ENCODE measurements around the gene CMTM8. TPM values are rescaled to one million over a fixed set of nuclear protein-coding genes. Genes with fewer than 3 reads are reported as not detected.

The CMTM8 gene
- total and polyA plus RNA-seq, 4 donors: 15.2 to 24.5 (median 16.8) TPM

DNA sequence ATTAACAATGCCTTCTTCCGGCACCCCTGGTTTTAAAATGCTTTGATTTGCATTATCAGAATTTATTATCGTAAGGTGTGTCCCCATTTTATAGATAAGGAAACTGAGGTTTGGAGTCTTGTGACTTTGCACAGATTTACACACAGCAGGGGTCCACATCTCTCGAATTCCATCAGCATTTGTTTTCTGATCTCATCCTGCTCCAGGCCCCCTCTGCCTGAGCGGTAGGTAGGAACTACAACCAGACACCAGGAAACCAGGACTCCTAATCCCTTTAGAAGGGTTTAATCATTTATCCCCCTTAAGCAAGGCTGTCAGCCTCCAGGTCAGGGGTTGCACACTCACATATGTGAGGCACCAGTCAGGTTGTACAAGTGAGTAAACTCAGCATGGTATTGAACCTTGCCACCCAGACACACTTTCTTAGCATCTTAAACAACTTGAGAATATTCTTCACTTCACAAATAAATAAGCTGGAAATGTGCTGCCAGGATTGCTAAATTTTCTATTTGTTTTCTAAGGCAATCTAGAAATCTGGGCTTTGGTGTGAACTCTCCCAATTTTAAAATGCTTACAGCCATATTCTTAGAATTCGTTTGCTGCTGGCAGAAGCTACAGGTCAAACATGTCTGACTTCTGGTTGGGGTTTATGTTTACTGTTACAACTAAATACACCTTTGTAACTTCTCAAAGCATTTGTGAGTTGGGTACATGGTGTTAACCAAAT, 121.4 kb downstream of the CMTM8 start:
- H3K9ac ChIP-seq (ENCODE audit: insufficient read depth in 1 of 2, low read length in 2 of 2): no peak overlapping the region
- no peak for DNase-seq
- peaks cover 0 to 9% (median 2%) of the 10 kb centered on the region in 4 donors for H3K36me3 ChIP-seq (ENCODE audit: control insufficient read depth in 4 of 4, insufficient read depth in 4 of 4, low read length in 4 of 4)
- peaks cover 0 to 9% (median under 1%) of the 10 kb centered on the region in 5 donors for H3K4me1 ChIP-seq (ENCODE audit: control insufficient read depth in 5 of 5, insufficient read depth in 5 of 5, low read length in 5 of 5)
- H3K9me3 ChIP-seq (ENCODE audit: control insufficient read depth in 4 of 4, insufficient read depth in 3 of 4, low read length in 3 of 4): no peaks in the 10 kb centered on the region
- no peak overlapping the region for H3K27ac ChIP-seq (ENCODE audit: low read depth in 1 of 2, low read length in 1 of 2)
- H3K4me3 ChIP-seq: no peak overlapping the region
- 91 to 94% methylated on average over 5 of the region's 5 CpGs for WGBS, 2 donors
- no peaks in the 10 kb centered on the region for H3K27me3 ChIP-seq (ENCODE audit: control insufficient read depth in 3 of 3, insufficient read depth in 3 of 3, low read length in 2 of 3)
- no peak for ATAC-seq (ENCODE audit: insufficient read depth, low FRiP score)
- TF ChIP-seq, protein P1, sequence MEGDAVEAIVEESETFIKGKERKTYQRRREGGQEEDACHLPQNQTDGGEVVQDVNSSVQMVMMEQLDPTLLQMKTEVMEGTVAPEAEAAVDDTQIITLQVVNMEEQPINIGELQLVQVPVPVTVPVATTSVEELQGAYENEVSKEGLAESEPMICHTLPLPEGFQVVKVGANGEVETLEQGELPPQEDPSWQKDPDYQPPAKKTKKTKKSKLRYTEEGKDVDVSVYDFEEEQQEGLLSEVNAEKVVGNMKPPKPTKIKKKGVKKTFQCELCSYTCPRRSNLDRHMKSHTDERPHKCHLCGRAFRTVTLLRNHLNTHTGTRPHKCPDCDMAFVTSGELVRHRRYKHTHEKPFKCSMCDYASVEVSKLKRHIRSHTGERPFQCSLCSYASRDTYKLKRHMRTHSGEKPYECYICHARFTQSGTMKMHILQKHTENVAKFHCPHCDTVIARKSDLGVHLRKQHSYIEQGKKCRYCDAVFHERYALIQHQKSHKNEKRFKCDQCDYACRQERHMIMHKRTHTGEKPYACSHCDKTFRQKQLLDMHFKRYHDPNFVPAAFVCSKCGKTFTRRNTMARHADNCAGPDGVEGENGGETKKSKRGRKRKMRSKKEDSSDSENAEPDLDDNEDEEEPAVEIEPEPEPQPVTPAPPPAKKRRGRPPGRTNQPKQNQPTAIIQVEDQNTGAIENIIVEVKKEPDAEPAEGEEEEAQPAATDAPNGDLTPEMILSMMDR (IDR thresholded peaks at IDR 0.05; ENCODE audit: control extremely low read depth, extremely low read depth): no peak

DNA sequence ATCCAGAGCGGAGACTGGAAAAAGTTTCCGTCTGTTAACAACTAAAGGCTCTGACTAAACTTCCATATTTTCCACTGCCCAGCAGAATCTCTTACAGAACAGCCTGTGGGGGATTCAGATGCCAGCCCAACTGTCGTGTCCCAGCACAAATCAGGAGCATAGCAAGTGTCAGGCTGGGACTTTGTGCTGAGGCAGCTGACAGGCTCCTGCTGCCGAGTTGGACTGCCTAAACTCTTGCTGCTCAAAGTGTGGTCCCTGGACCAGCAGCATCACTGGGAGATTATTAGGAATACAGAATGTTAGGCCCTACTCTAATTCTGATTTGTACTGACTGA, 122.0 kb downstream of the CMTM8 start:
- no peaks in the 10 kb centered on the region for H3K27me3 ChIP-seq (ENCODE audit: control insufficient read depth in 3 of 3, insufficient read depth in 3 of 3, low read length in 2 of 3)
- H3K27ac ChIP-seq (ENCODE audit: low read depth in 1 of 2, low read length in 1 of 2): no peak overlapping the region
- TF ChIP-seq, protein P1 (IDR thresholded peaks at IDR 0.05; ENCODE audit: control extremely low read depth, extremely low read depth): no peak
- 73 to 82% methylated on average over 4 of the region's 4 CpGs for WGBS, 2 donors
- peaks cover 0 to 8% (median 0%) of the 10 kb centered on the region in 5 donors for H3K4me1 ChIP-seq (ENCODE audit: control insufficient read depth in 5 of 5, insufficient read depth in 5 of 5, low read length in 5 of 5)
- no peak overlapping the region for H3K9ac ChIP-seq (ENCODE audit: insufficient read depth in 1 of 2, low read length in 2 of 2)
- no peaks in the 10 kb centered on the region for H3K9me3 ChIP-seq (ENCODE audit: control insufficient read depth in 4 of 4, insufficient read depth in 3 of 4, low read length in 3 of 4)
- ATAC-seq (ENCODE audit: insufficient read depth, low FRiP score): no peak
- no peak for DNase-seq
- no peak overlapping the region for H3K4me3 ChIP-seq
- peaks cover 0 to 9% (median 2%) of the 10 kb centered on the region in 4 donors for H3K36me3 ChIP-seq (ENCODE audit: control insufficient read depth in 4 of 4, insufficient read depth in 4 of 4, low read length in 4 of 4)

DNA sequence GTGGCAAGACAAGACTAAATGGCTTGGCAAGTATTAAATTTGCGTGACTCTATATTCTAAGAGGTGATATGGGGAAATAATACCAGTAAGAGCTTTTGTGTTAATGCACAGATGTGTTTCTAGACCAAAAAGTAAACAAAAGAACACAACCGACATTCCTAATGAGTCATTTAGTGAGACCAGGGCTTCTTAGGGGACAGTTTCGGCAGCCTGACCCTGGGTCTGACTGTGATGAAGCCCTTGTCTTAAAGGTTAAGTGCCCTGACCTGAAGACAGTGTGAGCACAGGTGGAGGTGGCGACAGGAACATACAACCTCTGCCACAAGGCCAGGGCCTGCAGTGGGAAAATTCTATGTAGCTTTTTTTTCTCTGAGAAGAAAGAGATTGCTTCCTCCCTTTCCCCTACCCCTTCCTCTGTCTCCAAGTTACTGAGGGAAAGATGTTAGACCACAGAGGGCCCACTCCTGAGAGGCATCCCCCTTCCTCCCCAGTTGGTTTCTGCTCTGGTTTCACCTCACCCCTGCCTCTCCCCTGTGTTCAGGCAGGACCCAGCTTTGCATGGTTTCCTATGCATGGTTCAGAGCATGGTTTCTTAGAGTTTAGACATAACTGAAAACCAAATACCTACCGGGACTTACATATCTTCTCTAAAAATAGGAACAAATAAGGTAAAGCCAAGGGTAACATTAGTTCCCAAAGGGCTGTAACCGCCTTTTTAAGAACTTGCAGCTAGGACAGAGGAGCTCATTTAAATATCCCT, 128.3 kb downstream of the CMTM8 start:
- whole genome bisulfite sequencing, 2 donors: 64 to 74% methylated on average over 6 of the region's 6 CpGs

More for the DNA sequence above, 128.3 kb downstream of the CMTM8 start:
- ATAC-seq (ENCODE audit: insufficient read depth, low FRiP score) (no peak), DNase-seq (no peak)
- Histone ChIP-seq H3K36me3 (ENCODE audit: control insufficient read depth in 4 of 4, insufficient read depth in 4 of 4, low read length in 4 of 4) (peaks cover 0 to 10% (median 2%) of the 10 kb centered on the region in 4 donors), H3K9ac (ENCODE audit: insufficient read depth in 1 of 2, low read length in 2 of 2) (no peak overlapping the region), H3K9me3 (ENCODE audit: control insufficient read depth in 4 of 4, insufficient read depth in 3 of 4, low read length in 3 of 4) (no peaks in the 10 kb centered on the region), H3K27me3 (ENCODE audit: control insufficient read depth in 3 of 3, insufficient read depth in 3 of 3, low read length in 2 of 3) (no peaks in the 10 kb centered on the region), H3K4me1 (ENCODE audit: control insufficient read depth in 5 of 5, insufficient read depth in 5 of 5, low read length in 5 of 5) (peaks cover 0 to 18% (median 2%) of the 10 kb centered on the region in 5 donors), H3K4me3 (no peak overlapping the region), H3K27ac (ENCODE audit: low read depth in 1 of 2, low read length in 1 of 2) (no peak overlapping the region)
- TF ChIP-seq, protein P1 (IDR thresholded peaks at IDR 0.05; ENCODE audit: control extremely low read depth, extremely low read depth): no peak

All from lung (tissue), 12 donors.